ENCODE measurements around the gene CRISPLD2.

DNA sequence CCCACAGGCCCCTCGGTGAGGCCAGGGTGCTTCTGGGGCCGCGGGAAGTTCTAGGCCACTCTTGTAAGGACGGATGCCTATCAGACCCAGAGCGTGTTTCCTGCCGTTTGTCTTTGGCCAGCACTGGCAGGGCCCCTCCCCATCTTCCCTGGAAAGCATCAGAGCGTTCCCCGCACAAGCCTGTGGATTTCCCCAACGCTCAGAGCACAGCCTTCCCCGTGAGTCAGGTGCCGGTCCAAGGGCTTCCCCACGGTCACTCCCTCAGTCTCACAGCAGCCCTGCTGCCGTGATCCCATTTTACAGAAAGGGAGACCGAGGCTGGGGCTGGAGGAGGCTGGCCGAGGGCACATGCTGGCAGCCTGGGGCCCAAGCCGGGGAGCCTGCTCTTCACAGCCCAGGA is 33.7 kb downstream of the CRISPLD2 start:
- TF ChIP-seq GATA3 (IDR thresholded peaks at IDR 0.05; ENCODE audit: low read depth, low read length) (no peak), GATA2 (IDR thresholded peaks at IDR 0.05; ENCODE audit: low read depth, low read length) (no peak)
